ENCODE measurements around the gene SEC14L5.

DNA sequence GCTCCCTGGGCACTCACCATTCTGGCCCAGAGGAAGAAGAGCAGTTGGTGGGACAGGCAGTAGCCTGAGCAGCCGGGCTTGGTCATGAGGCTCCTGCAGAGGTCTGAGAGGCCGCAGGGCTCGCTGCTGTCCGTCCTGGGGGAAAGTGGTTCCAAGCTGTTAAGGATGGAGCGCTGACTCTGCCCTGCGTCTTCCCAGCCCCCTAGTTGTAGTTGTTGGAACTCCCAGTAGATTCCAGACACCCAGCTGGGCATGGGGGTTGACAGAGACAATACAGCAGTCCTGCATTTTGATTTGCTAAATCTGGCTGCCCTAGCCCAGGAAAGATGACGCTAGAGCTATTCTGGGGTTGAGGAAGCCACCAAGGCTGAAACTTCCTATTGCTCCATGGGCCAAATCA, 100.3 kb downstream of the SEC14L5 start:
- TF ChIP-seq, protein P1, sequence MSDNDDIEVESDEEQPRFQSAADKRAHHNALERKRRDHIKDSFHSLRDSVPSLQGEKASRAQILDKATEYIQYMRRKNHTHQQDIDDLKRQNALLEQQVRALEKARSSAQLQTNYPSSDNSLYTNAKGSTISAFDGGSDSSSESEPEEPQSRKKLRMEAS (IDR thresholded peaks at IDR 0.05; ENCODE audit: low read depth, low read length), result no peak
- peak; percentile 1 for TF ChIP-seq CTCF (IDR thresholded peaks at IDR 0.05; ENCODE audit: low read depth, low read length)

All from NB4 (cell line).